T-helper 2 cell treated with Interferon-gamma antibody and Interleukin-4, amounts not matched to agents 100 ng/mL and 5 ng/mL, for 36 hours (primary cell): ENCODE measurements around the gene CSNK1G1. TPM values are rescaled to one million over a fixed set of nuclear protein-coding genes. Genes with fewer than 3 reads are reported as not detected.
"Not testable (repeated sequence)": the region's sequence is repeated elsewhere in the genome, so short reads cannot be mapped to it uniquely, and the experiment has no call there.

Experiments
- intact Hi-C: fragments of 100-400 bp; cut with micrococcal nuclease; formaldehyde crosslinking; loops from one replicate; pipeline ENCODE4 v1.15.1; 2023
- total RNA-seq: library from RNA; stranded (reverse); gene quantifications from 2 replicates; pipeline ENCODE4 v1.2.3, GENCODE V29; 2022

Gene CSNK1G1
- 29.6 and 30.0 TPM in 2 replicates for total RNA-seq

GRCh38 chr15:64355944-64356709 is at the start of gene CSNK1G1:
TSS of gene CSNK1G1 (minus strand) at chr15:64356173. CDS start at chr15:64300499, 55,674 bp downstream.
- intact Hi-C loops: loop anchor here (1.0 to 10.0 kb wide), 5 partner anchors 25 to 539 kb away; partner anchors contain the start of genes PCLAF, PPIB and TRIP4

GRCh38 chr15:64400583-64400982 is 44.6 kb upstream of the CSNK1G1 start:
- intact Hi-C loops: no loop called here

GRCh38 chr15:64398575-64398974 is 42.6 kb upstream of the CSNK1G1 start:
- intact Hi-C loops: no loop called here

- intact Hi-C loops: no loop called here
Observed at GRCh38 chr15:64396789-64397188, 40.8 kb upstream of the CSNK1G1 start.

- intact Hi-C loops: not testable (repeated sequence)
Observed at GRCh38 chr15:64392471-64392870, 36.5 kb upstream of the CSNK1G1 start.

GRCh38 chr15:64389036-64389435 is 33.1 kb upstream of the CSNK1G1 start:
- intact Hi-C loops: loop anchor here (5.0 to 10.0 kb wide), 3 partner anchors 506 to 887 kb away; partner anchors contain the start of genes PDCD7 and USP3

- intact Hi-C loops: loop anchor here (1.0 to 10.0 kb wide), 7 partner anchors 31 to 885 kb away; partner anchors contain the start of genes CIAO2A, CSNK1G1, PDCD7 and PPIB
Observed at GRCh38 chr15:64387562-64388168, 31.7 kb upstream of the CSNK1G1 start, which contains the start of gene TRIP4. TSS of gene TRIP4 (plus strand) at chr15:64387836. CDS start at chr15:64387864, 28 bp downstream.

- intact Hi-C loops: loop anchor here (5.0 to 10.0 kb wide), 3 partner anchors 509 to 884 kb away; partner anchors contain the start of genes PDCD7 and USP3
Observed at GRCh38 chr15:64386291-64386690, 30.3 kb upstream of the CSNK1G1 start.

GRCh38 chr15:64383760-64384159 is 27.8 kb upstream of the CSNK1G1 start:
- intact Hi-C loops: loop anchor here (10.0 kb wide), 2 partner anchors 511 to 751 kb away; partner anchors contain the start of gene PDCD7

GRCh38 chr15:64381000-64381751 is 25.2 kb upstream of the CSNK1G1 start, which contains the start of gene PCLAF:
TSS of gene PCLAF (minus strand) at chr15:64381441. CDS start at chr15:64381371, 70 bp downstream.
- intact Hi-C loops: loop anchor here (1.0 to 10.0 kb wide), 4 partner anchors 25 to 754 kb away; partner anchors contain the start of genes CSNK1G1, PDCD7 and PPIB

- intact Hi-C loops: loop anchor here (10.0 kb wide), 2 partner anchors 515 to 755 kb away; partner anchors contain the start of gene PDCD7
Observed at GRCh38 chr15:64380130-64380870, 24.3 kb upstream of the CSNK1G1 start.

GRCh38 chr15:64379216-64379960 is 23.4 kb upstream of the CSNK1G1 start:
- intact Hi-C loops: no loop called here

- intact Hi-C loops: no loop called here
Observed at GRCh38 chr15:64373360-64373759, 17.4 kb upstream of the CSNK1G1 start.

- intact Hi-C loops: not testable (repeated sequence)
Observed at GRCh38 chr15:64371383-64371782, 15.4 kb upstream of the CSNK1G1 start.

GRCh38 chr15:64369078-64369607 is 13.2 kb upstream of the CSNK1G1 start:
- intact Hi-C loops: no loop called here

- intact Hi-C loops: no loop called here
Observed at GRCh38 chr15:64361259-64361658, 5.3 kb upstream of the CSNK1G1 start.

- intact Hi-C loops: loop anchor here (1.0 to 10.0 kb wide), 5 partner anchors 25 to 538 kb away; partner anchors contain the start of genes PCLAF, PPIB and TRIP4
Observed at GRCh38 chr15:64356710-64357040, 702 bp upstream of the CSNK1G1 start.

- intact Hi-C loops: loop anchor here (5.0 to 10.0 kb wide), 2 partner anchors 148 to 539 kb away; no protein-coding TSS in a partner anchor
Observed at GRCh38 chr15:64355348-64355943, 527 bp downstream of the CSNK1G1 start.
